HepG2 (cell line): ENCODE measurements around the gene MED12. TPM values are rescaled to one million over a fixed set of nuclear protein-coding genes. Genes with fewer than 3 reads are reported as not detected.

ENCODE experiments used
- ATAC-seq: fragments of 200-7000 bp; cut with Tn5 transposase; 3 replicates; pipeline ENCODE4 v1.9.1; 2020; ENCODE audit warnings: mild to moderate bottlenecking, moderate library complexity
- BruUV-seq: library from RNA; stranded (reverse); fragments of 400-500 nt; replicated peaks from 2 replicates; lab custom pipeline; 2021; lab: Mats Ljungman, UMichigan
- CTCF ChIA-PET: fragments of 300-600 bp; formaldehyde crosslinking; extraction: SDS; loops from one replicate; lab custom pipeline; 2021; ENCODE audit warnings: low total read pairs, inconsistent platforms, low intra/inter-chr PET ratio; lab: Yijun Ruan, JAX
- POLR2A ChIA-PET: fragments of 350-600 bp; sonication (Branson Sonifier 250); formaldehyde crosslinking; loops from one replicate; lab custom pipeline; 2020; ENCODE audit warnings: antibody characterized with exemption, inconsistent platforms; lab: Yijun Ruan, JAX
- DNase-seq: peaks from one replicate; pipeline ENCODE4 v3.0.0-alpha.2; 2015; ENCODE audit warnings: low spot score
- FAIRE-seq: peaks from 3 replicates; lab custom pipeline; 2011; peaks lifted over from hg19 to GRCh38; lab: Jason Lieb, UNC
- H2AFZ ChIP-seq: one replicate; pipeline ENCODE4 v1.6.1; 2011; ENCODE audit warnings: low read length, inconsistent platforms
- H3K27ac ChIP-seq: fragments of 300-600 bp; 3 replicates; pipeline ENCODE4 v1.8.0; 2011; ENCODE audit warnings: mixed run types, mild to moderate bottlenecking, mixed read lengths, low read length, inconsistent platforms; ENCODE audit not compliant: insufficient read depth; ENCODE audit errors: extremely low read length
- H3K27me3 ChIP-seq, 2 experiments: fragments of 200-600 bp in 1 of 2; 2 replicates in 1 of 2; 3 replicates in 1 of 2; pipeline versions ENCODE4 v1.6.0 to v1.8.0; 2011; ENCODE audit warnings: low read length in 2 of 2, mild to moderate bottlenecking in 2 of 2, moderate library complexity in 2 of 2, inconsistent platforms in 1 of 2; ENCODE audit not compliant: insufficient read depth in 2 of 2, control insufficient read depth in 1 of 2
- H3K36me3 ChIP-seq, 2 experiments: fragments of 200-600 bp in 1 of 2; replicated peaks in 1 of 2; 2 replicates in 1 of 2; 3 replicates in 1 of 2; pipeline versions ENCODE4 v1.5.1 to v1.8.0; 2011; ENCODE audit warnings: low read length in 2 of 2, inconsistent platforms in 1 of 2; ENCODE audit not compliant: insufficient read depth in 2 of 2, control insufficient read depth in 1 of 2
- H3K4me1 ChIP-seq: 2 replicates; pipeline ENCODE4 v1.5.1; 2012; ENCODE audit warnings: low read length, inconsistent platforms; ENCODE audit not compliant: insufficient read depth
- H3K4me2 ChIP-seq: 2 replicates; pipeline ENCODE4 v1.6.0; 2011; ENCODE audit warnings: low read depth, low read length, inconsistent platforms
- H3K4me3 ChIP-seq, 3 experiments: fragments of 200-600 bp in 1 of 3; sonication (generic), shearing (Covaris generic) in 1 of 3; replicated peaks in 1 of 3; 2 replicates each; pipeline ENCODE4 v1.5.1; 2011 to 2016; ENCODE audit warnings: low read length in 3 of 3, inconsistent platforms in 2 of 3, low read depth in 2 of 3, mild to moderate bottlenecking in 2 of 3, control low read depth in 1 of 3, mixed read lengths in 1 of 3; ENCODE audit not compliant: insufficient read depth in 1 of 3
- H3K79me2 ChIP-seq: one replicate; pipeline ENCODE4 v1.6.1; 2011; ENCODE audit warnings: low read length, inconsistent platforms; ENCODE audit not compliant: insufficient read depth
- H3K9ac ChIP-seq: 2 replicates; pipeline ENCODE4 v1.6.0; 2011; ENCODE audit warnings: mild to moderate bottlenecking, low read depth, low read length, inconsistent platforms; ENCODE audit not compliant: insufficient read depth
- H3K9me3 ChIP-seq: 2 replicates; pipeline ENCODE4 v1.5.1; 2012; ENCODE audit warnings: mild to moderate bottlenecking, low read length
- H4K20me1 ChIP-seq: 2 replicates; pipeline ENCODE4 v1.6.0; 2011; ENCODE audit warnings: inconsistent platforms, mild to moderate bottlenecking, low read length, moderate library complexity; ENCODE audit not compliant: insufficient read depth
- GFI1 ChIP-seq: sonication (generic); formaldehyde crosslinking; IDR thresholded peaks from 2 replicates; pipeline ENCODE4 v1.5.0; 2020; ENCODE audit warnings: missing genetic modification reagents, mild to moderate bottlenecking, borderline replicate concordance
- HOXA7 ChIP-seq: sonication (generic); formaldehyde crosslinking; IDR thresholded peaks from 2 replicates; pipeline ENCODE4 v1.8.1; 2022; ENCODE audit warnings: mild to moderate bottlenecking, missing genetic modification reagents, moderate library complexity
- JUNB ChIP-seq: sonication (generic); formaldehyde crosslinking; IDR thresholded peaks from 2 replicates; pipeline ENCODE4 v1.8.0; 2022; ENCODE audit warnings: missing genetic modification reagents, mild to moderate bottlenecking, borderline replicate concordance
- KLF12 ChIP-seq: sonication (generic); formaldehyde crosslinking; IDR thresholded peaks from 2 replicates; pipeline ENCODE4 v1.4.0; 2020; ENCODE audit warnings: missing genetic modification reagents, borderline replicate concordance
- MAFK ChIP-seq, 2 experiments: IDR thresholded peaks in 1 of 2; conservative IDR thresholded peaks in 1 of 2; 2 replicates each; pipeline ENCODE4 v1.6.1; 2011; ENCODE audit warnings: improper control_type of control experiment in 2 of 2, low read length in 2 of 2
- NR2F6 ChIP-seq, 2 experiments: IDR thresholded peaks; 2 replicates each; pipeline ENCODE4 v1.6.1; 2016; ENCODE audit warnings: antibody characterized with exemption in 1 of 2, mild to moderate bottlenecking in 1 of 2
- PRPF4 ChIP-seq: fragments of 200-400 bp; formaldehyde crosslinking; IDR thresholded peaks from 2 replicates; pipeline ENCODE4 v1.6.1; 2016; ENCODE audit warnings: low read length, low read depth; ENCODE audit not compliant: poor library complexity, severe bottlenecking
- SNRNP70 ChIP-seq: fragments of 200-400 bp; formaldehyde crosslinking; IDR thresholded peaks from 2 replicates; pipeline ENCODE4 v1.6.1; 2017; ENCODE audit warnings: mild to moderate bottlenecking, low read depth, low read length, moderate library complexity
- WIZ ChIP-seq: sonication (generic); formaldehyde crosslinking; IDR thresholded peaks from 2 replicates; pipeline ENCODE4 v1.5.1; 2020; ENCODE audit warnings: mild to moderate bottlenecking, missing genetic modification reagents
- ZNF256 ChIP-seq: sonication (generic); formaldehyde crosslinking; conservative IDR thresholded peaks from 2 replicates; pipeline ENCODE4 v1.4.0; 2020; ENCODE audit warnings: missing genetic modification reagents
- ZNF451 ChIP-seq: sonication (generic); formaldehyde crosslinking; IDR thresholded peaks from 2 replicates; pipeline ENCODE4 v1.5.0; 2020; ENCODE audit warnings: mild to moderate bottlenecking, missing genetic modification reagents
- ZNF496 ChIP-seq: sonication (generic); formaldehyde crosslinking; IDR thresholded peaks from 2 replicates; pipeline ENCODE4 v1.8.1; 2023; ENCODE audit warnings: mild to moderate bottlenecking, moderate library complexity, missing genetic modification reagents; ENCODE audit not compliant: insufficient replicate concordance
- ZNF556 ChIP-seq: sonication (generic); formaldehyde crosslinking; IDR thresholded peaks from 2 replicates; pipeline ENCODE4 v1.4.0; 2020; ENCODE audit warnings: mild to moderate bottlenecking, missing genetic modification reagents, borderline replicate concordance
- ZNF7 ChIP-seq: IDR thresholded peaks from 2 replicates; pipeline ENCODE4 v1.6.1; 2016; ENCODE audit warnings: missing biosample characterization, missing genetic modification reagents
- ZNF891 ChIP-seq: sonication (generic); formaldehyde crosslinking; IDR thresholded peaks from 2 replicates; pipeline ENCODE4 v1.5.0; 2020; ENCODE audit warnings: mild to moderate bottlenecking, missing genetic modification reagents
- WGBS: methylation state at CpG from one replicate; pipeline ENCODE4 v1.1.6; 2017; ENCODE audit warnings: low lambda C conversion rate; 5-methylcytosine and 5-hydroxymethylcytosine counted together
- in situ Hi-C: cut with HindIII; loops from 2 replicates; pipeline ENCODE4 v1.10.0; 2017; ENCODE audit warnings: low pct_unique_long_range_greater_than_20kb; ENCODE audit not compliant: extremely low pct_ligation_motif_present
- intact Hi-C: fragments of 100-400 bp; cut with micrococcal nuclease; formaldehyde crosslinking; loops from one replicate; pipeline ENCODE4 v1.10.0; 2022; ENCODE audit not compliant: unreplicated experiment
- polyA plus RNA-seq, 8 experiments: library from polyadenylated mRNA; depleted of rRNA in 3 of 8; stranded (reverse) in 7 of 8; unstranded in 1 of 8; fragments of >200 nt; fragmentation: Illumina TruSeq in 4 of 8; extraction: Trizol in 4 of 8; gene quantifications; 2 replicates each; pipeline versions ENCODE4 v1.2.1 to v1.2.3, GENCODE V29; 2011 to 2016; ENCODE audit warnings: low read depth in 4 of 8, missing spikeins in 1 of 8, mixed read lengths in 1 of 8; ENCODE audit not compliant: insufficient read depth in 1 of 8
- total RNA-seq, 5 experiments: library from RNA; depleted of rRNA; stranded (reverse); fragments of >200 nt; fragmentation: Illumina TruSeq; extraction: Trizol; gene quantifications; 2 replicates each; pipeline ENCODE4 v1.2.3, GENCODE V29; 2016; ENCODE audit warnings: low read depth in 1 of 5
- TF ChIP-seq, protein P1 (sequence below): sonication (generic); formaldehyde crosslinking; IDR thresholded peaks from 2 replicates; pipeline ENCODE4 v1.8.1; 2023; ENCODE audit warnings: missing genetic modification reagents, mild to moderate bottlenecking, borderline replicate concordance
- TF ChIP-seq, protein P2 (sequence below): sonication (generic); formaldehyde crosslinking; IDR thresholded peaks from 2 replicates; pipeline ENCODE4 v1.5.0; 2020; ENCODE audit warnings: mild to moderate bottlenecking, missing genetic modification reagents
- TF ChIP-seq, protein P3 (sequence below): sonication (generic); formaldehyde crosslinking; IDR thresholded peaks from 2 replicates; pipeline ENCODE4 v1.8.0; 2023; ENCODE audit warnings: mild to moderate bottlenecking, missing genetic modification reagents

MED12 gene
- total and polyA plus RNA-seq, 2 of the 13 experiments (the other 11 are each of a cell fraction or from before 2014, with no cell fraction given) = 9.4 to 15.0 TPM

DNA sequence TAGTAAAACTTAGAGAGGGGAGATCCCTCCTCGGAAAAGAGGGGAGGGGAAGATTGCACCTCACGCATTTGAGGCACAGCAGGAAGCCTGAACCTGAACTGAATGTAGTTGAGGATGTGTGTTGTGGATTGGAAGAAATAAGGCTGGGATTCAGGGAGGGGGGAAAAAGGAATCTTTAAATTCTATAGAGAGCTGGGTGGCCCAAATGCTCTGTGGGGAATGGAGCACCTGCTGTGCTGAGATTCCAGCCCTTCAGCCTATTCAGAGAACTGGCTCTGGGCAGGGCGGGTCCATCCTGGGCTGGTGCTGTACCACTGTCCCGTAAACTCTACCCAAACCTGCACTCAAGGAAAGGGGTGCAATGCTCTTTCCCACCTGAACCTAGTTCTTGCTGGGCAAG lies 18.7 kb upstream of the MED12 start:
- POLR2A ChIA-PET = interaction anchor here (1.2 kb wide), 1 partner anchor 19 kb away, joined by 4 read pairs; the partner anchor contains the start of gene MED12
- no peaks in the 10 kb centered on the region for H3K79me2 ChIP-seq
- intact Hi-C loops (loop anchor here (5.0 kb wide), 1 partner anchor 83 kb away; no protein-coding TSS in a partner anchor), in situ Hi-C loops (no loop called here)
- no peak for ATAC-seq
- FAIRE-seq = no peak
- H3K9me3 ChIP-seq = no peaks in the 10 kb centered on the region
- CTCF ChIA-PET = no interaction called here
- H2AFZ ChIP-seq = no peak overlapping the region
- H3K27me3 ChIP-seq = no peaks in the 10 kb centered on the region; a peak in 1 of 5 replicates
- peaks cover 45% of the 10 kb centered on the region for H3K4me1 ChIP-seq
- no peak for TF ChIP-seq MAFK (conservative IDR thresholded peaks at IDR 0.05 in 1 of 2, IDR thresholded peaks at IDR 0.05 in 1 of 2; ENCODE audit: low read length in 2 of 2)
- TF ChIP-seq ZNF451 (CRISPR knock-in tag) = no peak
- TF ChIP-seq KLF12 = no peak
- TF ChIP-seq, protein P1, sequence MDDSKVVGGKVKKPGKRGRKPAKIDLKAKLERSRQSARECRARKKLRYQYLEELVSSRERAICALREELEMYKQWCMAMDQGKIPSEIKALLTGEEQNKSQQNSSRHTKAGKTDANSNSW (CRISPR knock-in tag) = no peak
- TF ChIP-seq ZNF891 (CRISPR knock-in tag) = no peak
- TF ChIP-seq ZNF256 (CRISPR knock-in tag) = no peak
- no peak for TF ChIP-seq ZNF7 (CRISPR knock-in tag)
- TF ChIP-seq NR2F6 (IDR thresholded peaks at IDR 0.05) = no peak
- no peak for TF ChIP-seq NR2F6 (CRISPR knock-in tag; IDR thresholded peaks at IDR 0.05)
- no peak for TF ChIP-seq WIZ (CRISPR knock-in tag)
- TF ChIP-seq, protein P2, sequence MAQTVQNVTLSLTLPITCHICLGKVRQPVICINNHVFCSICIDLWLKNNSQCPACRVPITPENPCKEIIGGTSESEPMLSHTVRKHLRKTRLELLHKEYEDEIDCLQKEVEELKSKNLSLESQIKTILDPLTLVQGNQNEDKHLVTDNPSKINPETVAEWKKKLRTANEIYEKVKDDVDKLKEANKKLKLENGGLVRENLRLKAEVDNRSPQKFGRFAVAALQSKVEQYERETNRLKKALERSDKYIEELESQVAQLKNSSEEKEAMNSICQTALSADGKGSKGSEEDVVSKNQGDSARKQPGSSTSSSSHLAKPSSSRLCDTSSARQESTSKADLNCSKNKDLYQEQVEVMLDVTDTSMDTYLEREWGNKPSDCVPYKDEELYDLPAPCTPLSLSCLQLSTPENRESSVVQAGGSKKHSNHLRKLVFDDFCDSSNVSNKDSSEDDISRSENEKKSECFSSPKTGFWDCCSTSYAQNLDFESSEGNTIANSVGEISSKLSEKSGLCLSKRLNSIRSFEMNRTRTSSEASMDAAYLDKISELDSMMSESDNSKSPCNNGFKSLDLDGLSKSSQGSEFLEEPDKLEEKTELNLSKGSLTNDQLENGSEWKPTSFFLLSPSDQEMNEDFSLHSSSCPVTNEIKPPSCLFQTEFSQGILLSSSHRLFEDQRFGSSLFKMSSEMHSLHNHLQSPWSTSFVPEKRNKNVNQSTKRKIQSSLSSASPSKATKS = no peak
- TF ChIP-seq JUNB (CRISPR knock-in tag) = no peak
- no peak for TF ChIP-seq ZNF556 (CRISPR knock-in tag)
- TF ChIP-seq GFI1 (CRISPR knock-in tag) = no peak
- no peak for TF ChIP-seq SNRNP70
- no peak for TF ChIP-seq HOXA7 (CRISPR knock-in tag)
- TF ChIP-seq, protein P3, sequence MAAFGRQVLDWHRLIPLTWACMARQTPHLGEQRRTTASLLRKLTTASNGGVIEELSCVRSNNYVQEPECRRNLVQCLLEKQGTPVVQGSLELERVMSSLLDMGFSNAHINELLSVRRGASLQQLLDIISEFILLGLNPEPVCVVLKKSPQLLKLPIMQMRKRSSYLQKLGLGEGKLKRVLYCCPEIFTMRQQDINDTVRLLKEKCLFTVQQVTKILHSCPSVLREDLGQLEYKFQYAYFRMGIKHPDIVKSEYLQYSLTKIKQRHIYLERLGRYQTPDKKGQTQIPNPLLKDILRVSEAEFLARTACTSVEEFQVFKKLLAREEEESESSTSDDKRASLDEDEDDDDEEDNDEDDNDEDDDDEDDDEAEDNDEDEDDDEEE (CRISPR knock-in tag) = no peak
- no peak for TF ChIP-seq ZNF496 (CRISPR knock-in tag)
- TF ChIP-seq PRPF4 = no peak
- BruUV-seq = no TSS peak
- no peak overlapping the region for H3K9ac ChIP-seq
- H3K4me3 ChIP-seq = no peak overlapping the region
- DNase-seq = no peak
- H3K27ac ChIP-seq = no peak overlapping the region
- H4K20me1 ChIP-seq = no peaks in the 10 kb centered on the region
- H3K36me3 ChIP-seq = no peaks in the 10 kb centered on the region
- H3K4me2 ChIP-seq = no peak overlapping the region
- WGBS = 93% methylated on average over 2 of the region's 4 CpGs
